HG03460 (cell line): ENCODE data around the gene GMFB.

ENCODE experiments used
- ATAC-seq: cut with Tn5 transposase; IDR thresholded peaks from one replicate; pipeline ENCODE4 v1.9.1; 2021; ENCODE audit not compliant: unreplicated experiment

GMFB gene

DNA sequence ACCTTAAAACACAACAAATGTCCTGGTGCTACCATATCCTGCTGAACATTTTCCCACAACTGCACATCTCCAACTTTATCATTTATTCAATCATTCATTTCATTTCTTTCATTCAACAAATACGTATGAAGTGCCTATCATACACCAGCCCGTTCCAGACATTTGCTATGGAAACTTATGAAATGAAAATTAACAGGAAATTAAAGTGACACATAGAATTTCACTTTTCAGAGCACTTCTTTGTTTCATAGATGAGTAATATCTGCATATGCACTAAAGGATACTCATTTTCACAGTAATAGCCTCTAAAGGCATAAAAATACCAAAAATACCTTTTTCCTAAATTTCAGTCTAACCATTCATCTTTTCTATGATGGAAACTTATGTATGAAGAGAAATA, 60.3 kb downstream of the GMFB start:
- no peak for ATAC-seq

DNA sequence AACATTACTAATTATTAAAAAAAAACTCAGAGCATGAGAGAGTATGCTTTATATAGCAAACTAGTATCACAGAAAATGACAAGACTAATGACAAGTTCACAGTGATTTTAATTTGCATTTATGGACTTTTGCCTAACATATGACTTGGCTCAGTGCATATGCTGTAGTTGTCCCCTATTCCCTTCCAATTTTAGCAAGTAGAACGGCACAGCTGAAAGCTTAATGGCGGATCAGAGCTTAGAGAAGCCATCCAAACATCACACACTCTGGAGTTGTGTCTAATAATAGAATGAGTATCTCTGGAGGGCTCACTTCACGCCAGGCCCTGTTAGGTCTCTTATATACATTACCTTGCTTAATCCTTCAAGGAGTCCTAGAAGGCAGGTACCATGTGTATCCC, 60.9 kb downstream of the GMFB start:
- ATAC-seq: no peak

DNA sequence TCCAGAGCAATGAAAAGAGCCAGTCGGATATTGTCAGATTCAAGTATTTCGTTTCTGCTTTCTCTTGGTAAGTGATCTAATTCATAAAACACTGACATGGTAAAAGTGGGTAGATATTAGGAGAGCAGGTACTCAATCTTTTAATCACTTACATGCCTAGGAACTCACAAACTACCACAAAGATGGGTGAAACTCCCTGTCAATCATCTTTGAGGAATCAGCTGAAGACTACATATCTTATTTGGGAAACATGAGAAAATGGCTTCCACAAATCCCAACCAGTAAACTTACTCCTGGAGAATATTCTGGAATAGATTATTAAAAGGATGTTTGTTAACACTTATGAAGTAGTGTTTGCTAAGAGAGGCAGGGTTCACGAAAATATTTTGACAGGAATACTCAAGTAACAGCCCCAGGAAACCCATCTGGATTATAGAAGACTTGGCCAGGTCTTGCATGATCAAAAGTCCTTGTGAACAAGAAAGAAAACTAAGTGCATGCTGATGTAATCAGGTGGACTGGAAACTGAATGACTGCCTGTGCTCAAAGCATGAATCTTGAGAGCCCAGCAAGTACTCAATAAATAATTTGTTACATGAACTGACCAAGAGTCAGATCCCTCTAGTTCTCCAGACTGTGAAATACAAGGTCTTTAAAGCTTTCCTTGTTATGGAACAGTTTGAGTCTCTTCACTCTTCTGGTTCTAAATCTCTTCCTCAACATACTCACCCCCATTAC, 63.1 kb downstream of the GMFB start:
- ATAC-seq: no peak

DNA sequence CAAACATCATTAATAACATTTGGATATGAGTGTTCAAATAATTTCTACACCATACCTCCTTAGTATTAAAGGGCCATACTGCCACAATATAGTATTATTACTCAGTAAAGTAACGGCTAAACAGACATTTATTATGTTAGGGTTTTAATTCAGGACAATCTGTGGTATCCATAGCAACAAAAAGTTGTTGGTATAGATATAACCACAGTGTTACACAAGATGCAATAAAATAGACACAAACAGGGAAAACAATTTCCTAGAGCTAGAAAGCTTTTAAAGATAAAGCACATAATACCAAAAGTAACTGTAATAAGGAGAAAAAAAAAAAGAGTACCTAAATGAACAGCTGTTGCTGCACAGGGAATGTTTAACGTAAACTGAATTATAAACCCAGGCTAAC, 63.7 kb downstream of the GMFB start:
- no peak for ATAC-seq
